Stimulated activated naive CD8-positive, alpha-beta T cell treated with anti-CD3 and anti-CD28 coated beads, Interleukin-15, Interleukin-2, amounts not matched to agents 100 ng/mL and 50 ng/mL, for 24 hours (primary cell): Measurements from ENCODE around the gene SERPINH1.
A peak's percentile ranks its signal among the peaks of the same experiment; 100 is the strongest.
"Not testable (repeated sequence)": the region's sequence is repeated elsewhere in the genome, so short reads cannot be mapped to it uniquely, and the experiment has no call there.

Experiments
- H3K27ac Mint-ChIP-seq: one replicate; pipeline ENCODE4 v1.8.0; 2021; ENCODE audit warnings: mild to moderate bottlenecking, mixed read lengths
- H3K27me3 Mint-ChIP-seq: one replicate; pipeline ENCODE4 v1.8.0; 2021; ENCODE audit warnings: mixed read lengths
- H3K36me3 Mint-ChIP-seq: one replicate; pipeline ENCODE4 v1.8.0; 2021; ENCODE audit warnings: low read depth, mixed read lengths
- H3K4me1 Mint-ChIP-seq: one replicate; pipeline ENCODE4 v1.8.0; 2021; ENCODE audit warnings: low read depth, mixed read lengths
- H3K4me3 Mint-ChIP-seq: one replicate; pipeline ENCODE4 v1.8.0; 2021; ENCODE audit warnings: mild to moderate bottlenecking, mixed read lengths
- H3K9me3 Mint-ChIP-seq: one replicate; pipeline ENCODE4 v1.8.0; 2021; ENCODE audit warnings: mixed read lengths

Gene SERPINH1

GRCh38 chr11:75572744-75573143, 10.7 kb downstream of the SERPINH1 start:
- Mint-ChIP-seq H3K9me3 (no peaks in the 10 kb centered on the region), H3K36me3 (peaks cover 19% of the 10 kb centered on the region), H3K27ac (no peak overlapping the region), H3K4me1 (peaks cover 9% of the 10 kb centered on the region), H3K27me3 (no peaks in the 10 kb centered on the region), H3K4me3 (no peak overlapping the region)

GRCh38 chr11:75574698-75575602, 12.9 kb downstream of the SERPINH1 start:
- H3K36me3 Mint-ChIP-seq = peaks cover 9% of the 10 kb centered on the region
- no peaks in the 10 kb centered on the region for H3K27me3 Mint-ChIP-seq
- no peak overlapping the region for H3K27ac Mint-ChIP-seq
- H3K4me1 Mint-ChIP-seq = peaks cover 9% of the 10 kb centered on the region
- no peaks in the 10 kb centered on the region for H3K9me3 Mint-ChIP-seq
- no peak overlapping the region for H3K4me3 Mint-ChIP-seq

- Mint-ChIP-seq H3K27ac (no peak overlapping the region), H3K4me1 (peaks cover 9% of the 10 kb centered on the region)
Observed at GRCh38 chr11:75576017-75576416, 14.0 kb downstream of the SERPINH1 start.

GRCh38 chr11:75576499-75576918, 14.5 kb downstream of the SERPINH1 start:
- Mint-ChIP-seq H3K4me3 (no peak overlapping the region), H3K4me1 (peaks cover 9% of the 10 kb centered on the region), H3K9me3 (no peaks in the 10 kb centered on the region), H3K27me3 (no peaks in the 10 kb centered on the region), H3K27ac (no peak overlapping the region), H3K36me3 (peaks cover 9% of the 10 kb centered on the region)

More at GRCh38 chr11:75576017-75576416, 14.0 kb downstream of the SERPINH1 start:
- Mint-ChIP-seq H3K36me3 (peaks cover 9% of the 10 kb centered on the region), H3K9me3 (no peaks in the 10 kb centered on the region), H3K27me3 (no peaks in the 10 kb centered on the region), H3K4me3 (no peak overlapping the region)

- Mint-ChIP-seq H3K27ac (no peak overlapping the region), H3K36me3 (peaks cover 4% of the 10 kb centered on the region), H3K27me3 (no peaks in the 10 kb centered on the region), H3K4me3 (no peak overlapping the region), H3K4me1 (peaks cover 14% of the 10 kb centered on the region), H3K9me3 (no peaks in the 10 kb centered on the region)
Observed at GRCh38 chr11:75577207-75577606, 15.2 kb downstream of the SERPINH1 start.

- Mint-ChIP-seq H3K27ac (no peak overlapping the region), H3K27me3 (no peaks in the 10 kb centered on the region), H3K4me3 (no peak overlapping the region), H3K9me3 (no peaks in the 10 kb centered on the region), H3K4me1 (peaks cover 26% of the 10 kb centered on the region), H3K36me3 (no peaks in the 10 kb centered on the region)
Observed at GRCh38 chr11:75578977-75579376, 16.9 kb downstream of the SERPINH1 start.

- H3K4me1 Mint-ChIP-seq = peaks cover 29% of the 10 kb centered on the region
- no peaks in the 10 kb centered on the region for H3K27me3 Mint-ChIP-seq
- no peak overlapping the region for H3K27ac Mint-ChIP-seq
- H3K36me3 Mint-ChIP-seq = no peaks in the 10 kb centered on the region
- no peak overlapping the region for H3K4me3 Mint-ChIP-seq
- H3K9me3 Mint-ChIP-seq = no peaks in the 10 kb centered on the region
Observed at GRCh38 chr11:75579841-75580240, 17.8 kb downstream of the SERPINH1 start.

GRCh38 chr11:75582506-75582894, 20.4 kb downstream of the SERPINH1 start:
- H3K27me3 Mint-ChIP-seq = no peaks in the 10 kb centered on the region
- H3K4me1 Mint-ChIP-seq = peaks cover 20% of the 10 kb centered on the region
- H3K4me3 Mint-ChIP-seq = peak overlapping the region; percentile 83
- H3K9me3 Mint-ChIP-seq = no peaks in the 10 kb centered on the region
- H3K27ac Mint-ChIP-seq = peak overlapping the region; percentile 82
- H3K36me3 Mint-ChIP-seq = no peaks in the 10 kb centered on the region

- Mint-ChIP-seq H3K27me3 (no peaks in the 10 kb centered on the region), H3K4me1 (peaks cover 20% of the 10 kb centered on the region), H3K27ac (peak overlapping the region; percentile 82), H3K4me3 (peak overlapping the region; percentile 83), H3K36me3 (no peaks in the 10 kb centered on the region), H3K9me3 (no peaks in the 10 kb centered on the region)
Observed at GRCh38 chr11:75582895-75583717, 21.1 kb downstream of the SERPINH1 start.

GRCh38 chr11:75583718-75584658, 21.9 kb downstream of the SERPINH1 start:
- Mint-ChIP-seq H3K4me3 (peak overlapping the region; percentile 73), H3K27me3 (no peaks in the 10 kb centered on the region), H3K4me1 (peaks cover 20% of the 10 kb centered on the region), H3K27ac (peak overlapping the region; percentile 31), H3K9me3 (no peaks in the 10 kb centered on the region), H3K36me3 (no peaks in the 10 kb centered on the region)

- H3K36me3 Mint-ChIP-seq, H3K9me3 Mint-ChIP-seq, H3K27ac Mint-ChIP-seq, H3K27me3 Mint-ChIP-seq: not testable (repeated sequence)
- H3K4me1 Mint-ChIP-seq = peaks cover 20% of the 10 kb centered on the region
- peak overlapping the region; percentile 73 for H3K4me3 Mint-ChIP-seq
Observed at GRCh38 chr11:75584659-75585292, 22.7 kb downstream of the SERPINH1 start.

- Mint-ChIP-seq H3K36me3 (no peaks in the 10 kb centered on the region), H3K27ac (no peak overlapping the region), H3K9me3 (no peaks in the 10 kb centered on the region), H3K4me1 (peaks cover 20% of the 10 kb centered on the region), H3K4me3 (no peak overlapping the region), H3K27me3 (no peaks in the 10 kb centered on the region)
Observed at GRCh38 chr11:75585293-75585670, 23.2 kb downstream of the SERPINH1 start.

GRCh38 chr11:75586395-75586794, 24.3 kb downstream of the SERPINH1 start:
- no peak overlapping the region for H3K4me3 Mint-ChIP-seq
- H3K27me3 Mint-ChIP-seq = no peaks in the 10 kb centered on the region
- H3K9me3 Mint-ChIP-seq = no peaks in the 10 kb centered on the region
- H3K36me3 Mint-ChIP-seq = no peaks in the 10 kb centered on the region
- H3K27ac Mint-ChIP-seq = no peak overlapping the region
- H3K4me1 Mint-ChIP-seq = peaks cover 20% of the 10 kb centered on the region

- H3K27me3 Mint-ChIP-seq = no peaks in the 10 kb centered on the region
- no peak overlapping the region for H3K27ac Mint-ChIP-seq
- no peaks in the 10 kb centered on the region for H3K36me3 Mint-ChIP-seq
- peaks cover 17% of the 10 kb centered on the region for H3K4me1 Mint-ChIP-seq
- H3K4me3 Mint-ChIP-seq = no peak overlapping the region
- H3K9me3 Mint-ChIP-seq = no peaks in the 10 kb centered on the region
Observed at GRCh38 chr11:75588051-75588481, 26.0 kb downstream of the SERPINH1 start.
